NCI-H2029 (cell line): ENCODE data around the gene RCSD1.
"Not testable (repeated sequence)": the region's sequence is repeated elsewhere in the genome, so short reads cannot be mapped to it uniquely, and the experiment has no call there.

ENCODE experiments used
- DNase-seq: peaks from one replicate; lab custom pipeline; 2025; lab: John Stamatoyannopoulos, UW

Gene RCSD1

GRCh38 chr1:167629681-167630567 lies at the start of gene RCSD1:
RCSD1 (plus strand) TSS chr1:167630232; CDS start chr1:167630424, 192 bp downstream.
- no peak for DNase-seq

GRCh38 chr1:167582064-167582463 lies 48.0 kb upstream of the RCSD1 start:
- no peak for DNase-seq

- no peak for DNase-seq
Measured at GRCh38 chr1:167582722-167583121, 47.3 kb upstream of the RCSD1 start.

GRCh38 chr1:167584581-167584980 lies 45.5 kb upstream of the RCSD1 start:
- no peak for DNase-seq

GRCh38 chr1:167587342-167587741 lies 42.7 kb upstream of the RCSD1 start:
- DNase-seq, result no peak

GRCh38 chr1:167587872-167588271 lies 42.2 kb upstream of the RCSD1 start:
- no peak for DNase-seq

GRCh38 chr1:167588361-167588760 lies 41.7 kb upstream of the RCSD1 start:
- DNase-seq, result no peak

GRCh38 chr1:167592475-167592874 lies 37.6 kb upstream of the RCSD1 start:
- no peak for DNase-seq

- DNase-seq, result no peak
Measured at GRCh38 chr1:167593860-167594259, 36.2 kb upstream of the RCSD1 start.

GRCh38 chr1:167594822-167595221 lies 35.2 kb upstream of the RCSD1 start:
- no peak for DNase-seq

- no peak for DNase-seq
Measured at GRCh38 chr1:167599957-167600581, 30.0 kb upstream of the RCSD1 start.

GRCh38 chr1:167601442-167602383 lies 28.3 kb upstream of the RCSD1 start:
- no peak for DNase-seq

GRCh38 chr1:167602840-167603239 lies 27.2 kb upstream of the RCSD1 start:
- DNase-seq, result no peak

GRCh38 chr1:167605576-167605975 lies 24.5 kb upstream of the RCSD1 start:
- DNase-seq, result no peak

- no peak for DNase-seq
Measured at GRCh38 chr1:167611983-167612382, 18.0 kb upstream of the RCSD1 start.

GRCh38 chr1:167612587-167613385 lies 17.2 kb upstream of the RCSD1 start:
- DNase-seq, result no peak

- not testable (repeated sequence) for DNase-seq
Measured at GRCh38 chr1:167613984-167614383, 16.0 kb upstream of the RCSD1 start.

- no peak for DNase-seq
Measured at GRCh38 chr1:167614851-167615250, 15.2 kb upstream of the RCSD1 start.

GRCh38 chr1:167616521-167616920 lies 13.5 kb upstream of the RCSD1 start:
- no peak for DNase-seq

- DNase-seq, result no peak
Measured at GRCh38 chr1:167617153-167618147, 12.6 kb upstream of the RCSD1 start.
